GM12875 (cell line): ENCODE results near the gene EML1.

Experiments used
- H3K4me3 ChIP-seq: one replicate; pipeline ENCODE4 v1.5.1; 2011; ENCODE audit warnings: low read depth, low read length, control low read depth
- CTCF ChIP-seq: IDR thresholded peaks from 2 replicates; pipeline ENCODE4 v1.5.1; 2011; ENCODE audit warnings: low read depth, mild to moderate bottlenecking, control low read depth, inconsistent platforms, low read length, moderate library complexity, borderline replicate concordance; ENCODE audit not compliant: insufficient read depth

Gene EML1

GRCh38 chr14:99774556-99775307, 18.5 kb upstream of the EML1 start:
- no peak for TF ChIP-seq CTCF
- no peak overlapping the region for H3K4me3 ChIP-seq

GRCh38 chr14:99775351-99775750, 17.9 kb upstream of the EML1 start:
- H3K4me3 ChIP-seq, result no peak overlapping the region
- no peak for TF ChIP-seq CTCF

- no peak overlapping the region for H3K4me3 ChIP-seq
- TF ChIP-seq CTCF, result no peak
These were observed 15.3 kb upstream of the EML1 start for GRCh38 chr14:99777951-99778350.

- TF ChIP-seq CTCF, result no peak
- H3K4me3 ChIP-seq, result no peak overlapping the region
These were observed 13.5 kb upstream of the EML1 start for GRCh38 chr14:99779751-99780150.

GRCh38 chr14:99780690-99781089, 12.5 kb upstream of the EML1 start:
- H3K4me3 ChIP-seq, result no peak overlapping the region
- no peak for TF ChIP-seq CTCF

GRCh38 chr14:99781091-99781490, 12.1 kb upstream of the EML1 start:
- TF ChIP-seq CTCF, result no peak
- no peak overlapping the region for H3K4me3 ChIP-seq

GRCh38 chr14:99781853-99782610, 11.2 kb upstream of the EML1 start:
- TF ChIP-seq CTCF, result no peak
- no peak overlapping the region for H3K4me3 ChIP-seq
